GM18498 (cell line): ENCODE results near the gene DOCK1.

Source experiments
- ATAC-seq: cut with Tn5 transposase; IDR thresholded peaks from one replicate; pipeline ENCODE4 v1.9.1; 2021; ENCODE audit warnings: mild to moderate bottlenecking, moderate library complexity; ENCODE audit not compliant: unreplicated experiment

Gene DOCK1

DNA sequence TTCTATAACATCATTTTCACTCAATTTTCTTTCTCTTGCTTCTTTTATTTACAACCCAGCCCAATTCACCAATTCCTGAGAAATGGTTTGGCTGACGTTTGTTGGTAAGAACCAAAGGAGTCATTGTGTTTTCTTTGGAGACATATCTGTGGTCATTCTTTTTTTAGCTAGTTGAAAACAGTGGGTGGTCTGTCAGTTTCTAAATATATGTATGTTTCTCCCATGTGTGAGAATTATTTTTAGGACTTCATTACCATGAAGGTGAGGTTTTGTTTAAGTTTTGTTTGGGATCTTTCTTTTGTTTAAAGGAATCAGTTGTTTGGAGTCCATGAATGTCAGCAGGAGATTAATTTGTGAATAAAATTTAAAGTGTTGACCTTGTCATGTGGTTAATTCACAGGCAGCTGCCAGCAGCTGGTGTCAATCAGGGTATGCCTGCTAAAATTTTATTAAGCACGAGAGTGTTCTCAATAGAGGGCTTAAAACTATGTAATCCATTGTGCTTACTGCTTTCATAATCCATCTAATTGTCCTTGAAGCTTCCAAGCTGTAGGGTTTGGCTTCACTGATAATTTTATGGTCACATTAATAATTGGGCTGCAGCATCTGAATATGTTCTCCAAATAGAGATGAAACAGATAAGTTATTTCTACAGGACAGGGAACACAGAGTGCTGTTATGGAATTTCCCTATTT lies 252.4 kb downstream of the DOCK1 start:
- no peak for ATAC-seq

DNA sequence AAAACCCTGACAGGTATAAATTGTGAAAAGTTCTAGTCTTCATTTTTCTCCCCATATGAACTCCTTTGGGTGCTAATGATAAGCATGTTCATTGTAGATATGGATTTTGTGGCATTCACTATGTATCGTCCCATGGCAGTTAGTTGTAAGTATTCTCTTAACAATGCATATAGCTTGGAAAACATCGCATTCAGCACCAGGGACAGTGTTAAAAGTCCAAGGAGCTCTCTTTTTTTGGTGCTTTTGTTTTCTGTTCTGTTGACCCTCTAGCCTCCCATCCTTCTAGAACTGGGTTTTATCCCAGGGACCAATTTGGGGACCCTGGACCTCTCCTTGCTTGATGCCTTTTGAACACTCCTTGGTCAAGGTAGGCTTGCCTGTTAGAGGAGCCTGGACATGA lies 253.4 kb downstream of the DOCK1 start:
- no peak for ATAC-seq

GRCh38 chr10:127159648-127160245 lies 254.5 kb downstream of the DOCK1 start:
- no peak for ATAC-seq

- ATAC-seq, result no peak
Observed at GRCh38 chr10:127161482-127161881, 256.3 kb downstream of the DOCK1 start.

- no peak for ATAC-seq
Observed at GRCh38 chr10:127162841-127163240, 257.6 kb downstream of the DOCK1 start.

DNA sequence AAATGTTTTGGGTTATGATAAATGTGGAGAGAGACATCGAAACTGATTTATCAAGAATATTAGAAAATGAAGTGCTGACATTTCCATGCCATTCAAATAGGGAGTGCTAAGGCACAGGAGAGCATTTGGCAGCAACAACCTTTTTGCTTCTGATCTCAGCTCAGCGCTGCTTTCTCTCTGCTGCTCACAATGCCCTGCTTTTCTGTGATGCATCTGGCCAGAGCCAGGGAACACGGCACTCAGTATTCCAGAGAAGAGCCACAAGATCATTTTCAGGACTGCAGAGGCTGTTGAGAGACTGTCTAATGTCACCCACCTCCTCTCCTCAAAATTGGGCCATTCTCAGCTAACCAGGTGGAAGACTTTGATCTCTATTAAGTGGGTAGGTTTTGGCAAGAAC lies 263.0 kb downstream of the DOCK1 start:
- ATAC-seq, result no peak

DNA sequence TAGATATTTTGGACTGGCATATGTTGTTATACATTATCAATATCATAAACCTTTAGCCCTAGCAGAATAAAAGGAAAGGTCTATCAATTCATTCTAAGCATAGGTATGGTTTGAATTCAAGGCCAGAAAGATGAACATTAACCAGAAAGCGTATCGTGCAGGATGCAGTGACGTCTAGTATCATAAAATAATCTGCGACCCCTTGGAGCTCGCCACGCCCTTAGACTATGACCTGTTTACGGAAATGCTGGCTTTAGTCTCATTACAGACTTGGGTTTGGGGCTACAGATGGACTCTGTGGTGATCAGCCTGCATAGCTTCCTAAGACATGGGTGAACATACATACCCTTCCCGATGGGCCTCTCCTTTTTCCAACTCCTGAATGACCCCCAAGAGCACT lies 269.6 kb downstream of the DOCK1 start:
- no peak for ATAC-seq

GRCh38 chr10:127175357-127176110 lies 270.3 kb downstream of the DOCK1 start:
- no peak for ATAC-seq

- no peak for ATAC-seq
Observed at GRCh38 chr10:127176649-127177048, 271.4 kb downstream of the DOCK1 start.

GRCh38 chr10:127179612-127180250 lies 274.5 kb downstream of the DOCK1 start:
- ATAC-seq, result no peak

- ATAC-seq, result no peak
Observed at GRCh38 chr10:127182161-127182560, 276.9 kb downstream of the DOCK1 start.

DNA sequence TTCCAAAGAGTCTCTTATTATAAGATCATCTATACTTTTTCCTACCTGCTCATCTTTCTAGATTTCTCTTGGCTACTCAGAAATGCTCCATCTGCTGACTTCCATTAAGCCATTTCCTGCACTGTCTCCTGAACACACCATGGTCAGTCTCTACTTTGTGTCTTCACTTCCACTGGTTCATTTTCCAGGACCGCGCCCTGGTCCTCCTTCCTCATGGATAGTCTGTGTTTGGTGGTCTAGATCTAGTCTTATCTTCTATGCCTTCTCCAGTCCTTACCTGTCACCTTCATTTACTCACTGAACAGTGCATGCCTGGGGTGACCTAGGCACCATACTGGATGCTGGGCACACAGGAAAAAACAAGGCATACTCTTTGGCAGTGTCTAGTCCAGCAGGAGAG lies 279.4 kb downstream of the DOCK1 start:
- ATAC-seq, result no peak

- ATAC-seq, result no peak
Observed at GRCh38 chr10:127186813-127187212, 281.6 kb downstream of the DOCK1 start.

- ATAC-seq, result no peak
Observed at GRCh38 chr10:127189226-127189625, 284.0 kb downstream of the DOCK1 start.

DNA sequence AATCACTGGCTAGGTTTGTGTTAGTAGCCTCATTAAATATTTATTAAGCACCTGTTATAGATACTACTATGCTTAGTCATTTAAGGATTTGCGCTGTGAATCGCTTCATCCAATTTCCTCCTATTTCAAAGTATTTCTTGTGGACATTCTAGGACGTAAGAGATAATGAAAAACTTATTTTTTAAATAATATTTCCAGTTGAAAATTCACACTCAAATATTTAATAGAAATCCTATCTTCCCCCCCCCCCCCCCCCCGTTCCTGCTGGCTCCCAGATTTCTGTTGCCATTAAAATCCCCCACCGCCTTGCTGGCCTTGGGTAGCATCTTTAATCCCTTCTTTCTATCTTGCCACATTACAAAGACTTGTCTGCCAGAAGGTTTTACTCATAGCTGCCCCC lies 285.2 kb downstream of the DOCK1 start:
- ATAC-seq, result no peak

- ATAC-seq, result no peak
Observed at GRCh38 chr10:127193125-127193524, 287.9 kb downstream of the DOCK1 start.

DNA sequence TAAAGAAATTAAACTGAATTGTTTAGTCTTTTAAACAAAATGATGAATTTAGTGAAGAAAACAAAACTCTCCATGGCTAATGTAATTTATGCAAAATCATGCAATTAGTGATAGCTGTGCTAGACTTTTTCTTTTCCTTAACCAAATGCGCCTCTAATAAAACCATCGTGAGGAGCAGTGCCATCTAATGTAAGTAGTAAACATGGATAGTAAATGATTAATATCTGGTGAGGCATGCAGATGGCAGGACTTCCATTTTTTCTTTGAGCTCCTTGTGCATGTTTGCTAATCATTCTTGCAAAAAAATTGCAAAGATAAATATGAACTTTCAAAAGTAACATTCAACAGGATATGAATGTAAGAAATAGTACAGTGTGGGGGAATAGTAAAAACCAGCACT lies 288.9 kb downstream of the DOCK1 start:
- ATAC-seq, result no peak

GRCh38 chr10:127194599-127194998 lies 289.4 kb downstream of the DOCK1 start:
- ATAC-seq, result no peak

DNA sequence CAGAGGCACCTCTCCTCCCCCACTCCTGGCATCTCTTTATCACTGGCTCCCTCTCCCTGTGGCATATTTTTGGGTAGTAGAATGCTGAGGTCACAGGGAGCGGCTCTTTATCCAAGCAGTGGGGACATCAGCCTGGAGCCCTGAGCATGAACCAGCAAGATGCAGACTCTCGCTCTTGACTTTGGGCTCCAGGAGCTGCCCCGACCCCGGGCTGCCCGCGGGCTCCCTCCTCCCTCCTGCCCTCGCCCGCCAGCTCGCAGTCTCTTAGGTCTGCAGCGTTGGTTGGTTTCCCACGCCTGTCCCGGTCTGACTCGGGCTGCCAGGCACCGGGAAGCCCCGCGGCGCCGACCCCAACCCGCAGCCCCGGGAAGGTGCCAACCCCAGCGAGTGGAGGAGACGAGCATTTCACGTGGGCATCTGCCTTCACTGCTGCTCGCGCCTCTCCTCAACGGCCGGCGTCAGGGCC lies 289.8 kb downstream of the DOCK1 start:
- ATAC-seq, result no peak

GRCh38 chr10:127195571-127196281 lies 290.5 kb downstream of the DOCK1 start:
- ATAC-seq, result no peak
